HG03039 (cell line): ENCODE results near the gene ARL15.

ENCODE experiments used
- ATAC-seq: cut with Tn5 transposase; IDR thresholded peaks from one replicate; pipeline ENCODE4 v1.9.1; 2021; ENCODE audit warnings: mild to moderate bottlenecking, moderate library complexity; ENCODE audit not compliant: unreplicated experiment

The ARL15 gene

DNA sequence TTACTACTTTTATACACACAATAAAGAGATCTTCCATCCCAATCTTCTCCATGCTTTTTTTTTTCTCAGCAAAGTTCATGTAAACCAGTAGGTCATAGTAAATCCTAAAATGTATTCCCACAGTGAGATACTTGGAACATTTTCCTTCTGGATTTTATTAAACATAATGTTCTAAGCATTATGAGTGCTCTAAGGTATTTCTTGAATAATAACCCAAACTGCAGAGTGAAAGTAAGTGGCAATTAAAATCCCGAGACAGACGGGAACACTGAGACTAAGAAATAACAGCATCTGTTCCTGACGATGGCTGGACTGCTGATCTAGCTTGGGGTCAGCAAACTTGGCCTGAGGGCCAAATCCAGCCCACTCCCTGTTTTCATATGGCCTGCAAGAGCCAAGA, 359.8 kb downstream of the ARL15 start:
- no peak for ATAC-seq

DNA sequence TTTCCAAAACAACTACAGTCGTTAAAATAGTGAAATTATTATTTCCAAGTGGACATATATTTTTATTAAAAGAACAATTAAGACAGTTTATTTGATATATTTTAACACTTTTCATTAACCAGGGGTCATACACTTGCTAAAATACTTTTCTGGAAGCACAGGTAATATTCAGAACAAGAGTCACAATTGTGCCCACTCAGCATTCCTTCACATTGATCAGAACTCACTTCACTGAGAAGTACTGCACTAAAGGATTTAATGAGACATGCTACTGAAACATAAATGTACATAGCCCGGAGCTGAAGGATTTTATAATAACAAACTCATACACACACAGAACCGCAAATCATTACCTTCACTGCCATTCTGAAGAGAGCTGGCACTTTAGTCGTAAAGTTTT, 361.8 kb downstream of the ARL15 start:
- ATAC-seq = no peak

DNA sequence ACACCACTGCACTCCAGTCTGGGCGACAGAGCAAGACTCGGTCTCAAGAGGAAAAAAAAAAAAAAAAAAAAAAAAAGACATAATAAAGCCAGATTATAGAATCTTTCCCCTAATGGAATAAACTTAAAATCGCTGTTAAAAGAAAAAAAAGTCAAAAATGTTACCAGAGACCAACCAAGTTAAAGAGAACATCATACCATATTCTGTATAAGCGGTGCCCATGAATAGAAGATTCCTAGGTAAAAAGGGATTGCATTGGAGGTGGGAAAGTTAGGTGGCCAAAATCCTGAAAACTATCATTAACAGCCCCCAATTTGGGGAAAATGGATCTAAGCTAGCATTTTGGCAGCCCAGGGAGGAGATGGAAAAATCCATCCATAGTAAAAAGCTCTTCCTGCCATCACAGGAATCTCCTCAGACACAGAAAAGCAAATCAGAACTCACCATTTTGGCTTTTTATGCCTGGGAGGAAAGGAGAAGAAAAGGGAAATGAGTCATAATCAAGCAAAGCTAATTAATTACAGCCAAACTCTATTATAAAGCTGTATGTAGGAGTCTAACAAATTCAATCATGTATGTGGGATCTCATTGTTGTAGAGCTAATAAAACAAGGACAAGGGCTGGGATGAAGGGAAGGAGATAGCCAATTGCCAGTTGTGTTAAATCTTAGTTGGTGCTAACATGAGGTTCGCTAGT, 363.8 kb downstream of the ARL15 start:
- no peak for ATAC-seq

DNA sequence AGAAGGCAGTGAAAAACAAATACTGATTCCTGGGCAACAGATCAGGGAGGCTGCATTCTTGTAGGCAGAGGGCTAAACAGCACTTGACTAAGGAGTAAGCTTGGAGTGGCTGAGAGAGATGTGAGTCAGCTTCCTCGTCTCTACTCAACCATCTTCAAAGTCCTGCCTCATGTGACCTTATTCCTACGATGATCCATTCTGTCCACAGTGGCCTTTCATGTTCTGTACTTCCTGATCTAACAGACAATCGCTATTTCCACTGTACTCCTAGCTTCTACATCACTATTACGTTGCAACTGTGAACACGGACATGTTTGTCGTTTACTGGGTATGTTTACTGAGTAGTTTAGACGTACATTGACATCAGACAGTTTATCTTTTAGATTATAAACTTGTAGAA, 365.4 kb downstream of the ARL15 start:
- ATAC-seq = no peak

DNA sequence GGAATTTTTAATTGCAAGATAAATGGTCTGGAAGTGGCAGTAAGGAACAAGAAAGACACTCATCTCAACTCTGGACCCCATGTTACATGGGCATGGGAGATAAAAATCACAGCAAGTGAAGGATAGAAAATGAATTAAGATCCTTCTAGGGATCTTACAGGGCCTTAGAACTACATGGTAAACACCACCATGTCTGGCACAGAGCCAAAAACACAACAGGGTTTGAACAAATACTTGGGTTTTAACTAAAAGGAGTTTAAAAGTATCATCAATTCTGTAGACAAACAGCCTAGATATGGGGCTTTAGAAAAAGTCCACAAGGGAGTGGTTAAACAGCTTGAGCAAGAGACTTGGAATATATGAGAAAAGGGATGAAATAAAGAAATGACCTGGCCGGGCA, 366.4 kb downstream of the ARL15 start:
- no peak for ATAC-seq

DNA sequence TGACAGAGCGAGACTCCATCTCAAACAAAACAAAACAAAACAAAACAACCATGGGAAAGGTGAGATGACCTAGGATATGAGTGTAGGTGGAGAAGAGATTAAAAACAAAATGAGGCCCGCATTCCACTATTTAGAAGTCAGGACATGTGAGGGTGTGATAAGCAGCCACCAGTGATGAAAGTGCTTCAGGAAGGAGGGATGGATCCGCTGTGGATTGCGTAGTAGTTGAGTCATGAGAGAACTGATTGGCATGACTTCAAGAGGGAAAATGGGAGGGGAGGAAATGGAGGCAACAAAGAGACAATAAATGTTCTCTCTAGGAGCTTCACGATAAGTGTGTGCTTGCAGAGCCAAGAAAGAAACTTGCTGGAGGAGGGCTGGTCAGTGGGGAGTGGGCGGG, 367.6 kb downstream of the ARL15 start:
- no peak for ATAC-seq

DNA sequence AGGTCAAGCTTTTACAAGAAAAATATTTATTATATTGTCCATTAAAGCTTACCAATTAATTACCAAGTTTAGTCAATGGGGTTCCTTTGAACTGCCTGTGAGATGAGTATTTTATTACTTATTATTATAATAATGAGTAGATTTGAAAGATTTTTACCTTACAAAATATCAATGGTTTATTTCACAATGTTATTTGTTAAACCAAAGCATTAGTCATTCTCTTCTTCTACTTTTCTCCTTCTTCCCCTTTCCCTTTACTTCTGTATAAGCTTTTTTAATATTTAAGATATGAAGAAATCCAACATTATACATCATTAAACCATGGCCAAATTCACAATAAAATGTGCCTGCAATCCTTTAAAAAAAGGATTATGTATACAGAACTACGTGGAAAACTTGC, 369.5 kb downstream of the ARL15 start:
- ATAC-seq = no peak

DNA sequence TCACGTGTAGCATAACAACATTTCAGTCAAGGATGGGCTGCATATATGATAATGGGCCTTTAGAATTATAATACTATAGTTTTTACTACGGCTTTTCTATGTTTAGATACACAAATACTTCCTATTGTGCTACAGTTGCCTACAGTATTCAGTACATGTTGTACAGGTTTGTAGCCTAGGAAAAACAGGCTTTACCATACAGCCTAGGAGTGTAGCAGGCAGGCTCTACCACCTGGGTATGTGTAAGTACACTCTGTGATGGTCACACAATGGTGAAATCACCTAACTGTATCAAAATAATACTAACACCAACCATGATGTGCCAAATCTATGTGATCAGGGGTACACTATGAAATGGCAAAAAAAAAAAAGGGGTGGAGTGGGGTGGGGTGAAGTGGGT, 372.9 kb downstream of the ARL15 start:
- no peak for ATAC-seq

DNA sequence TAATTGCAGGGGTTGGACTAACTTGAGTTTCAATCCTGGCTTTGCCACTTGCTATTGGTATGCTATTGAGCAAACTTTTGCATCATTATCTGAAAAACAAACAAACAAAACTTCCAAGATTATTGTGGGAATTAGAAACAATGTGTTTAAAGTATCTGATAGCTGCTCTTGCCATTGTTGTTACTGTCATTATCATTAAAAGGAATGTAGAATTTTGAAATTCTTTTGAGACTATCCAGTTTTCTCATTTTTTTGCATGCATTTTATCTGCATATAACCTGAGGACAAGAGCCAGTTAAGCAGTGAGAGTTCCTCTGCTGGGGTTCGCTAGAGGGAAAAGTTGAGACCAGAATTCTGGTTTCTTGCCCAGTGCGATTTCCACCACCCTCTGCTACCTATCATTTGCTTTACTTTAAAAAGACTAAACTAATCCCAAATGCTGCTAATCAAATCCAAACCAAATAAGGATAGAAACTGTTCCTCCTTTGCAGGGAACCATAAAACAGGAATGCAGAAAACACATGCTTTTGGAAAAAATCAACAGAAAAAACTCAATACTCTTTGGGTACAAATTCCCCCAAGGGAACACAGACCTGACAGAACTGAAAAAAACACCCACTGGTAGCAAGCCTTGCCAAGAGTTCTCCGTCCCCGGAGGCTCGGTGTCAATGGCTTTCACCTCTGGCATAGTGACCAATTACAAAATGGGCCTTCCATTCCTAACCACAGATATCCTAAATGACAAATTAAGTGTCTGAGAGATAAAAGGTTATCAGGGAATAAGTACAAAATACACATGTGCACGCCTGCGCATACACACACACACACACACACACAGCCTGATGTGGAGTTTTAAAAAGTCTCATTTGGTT, 373.7 kb downstream of the ARL15 start:
- ATAC-seq = no peak

DNA sequence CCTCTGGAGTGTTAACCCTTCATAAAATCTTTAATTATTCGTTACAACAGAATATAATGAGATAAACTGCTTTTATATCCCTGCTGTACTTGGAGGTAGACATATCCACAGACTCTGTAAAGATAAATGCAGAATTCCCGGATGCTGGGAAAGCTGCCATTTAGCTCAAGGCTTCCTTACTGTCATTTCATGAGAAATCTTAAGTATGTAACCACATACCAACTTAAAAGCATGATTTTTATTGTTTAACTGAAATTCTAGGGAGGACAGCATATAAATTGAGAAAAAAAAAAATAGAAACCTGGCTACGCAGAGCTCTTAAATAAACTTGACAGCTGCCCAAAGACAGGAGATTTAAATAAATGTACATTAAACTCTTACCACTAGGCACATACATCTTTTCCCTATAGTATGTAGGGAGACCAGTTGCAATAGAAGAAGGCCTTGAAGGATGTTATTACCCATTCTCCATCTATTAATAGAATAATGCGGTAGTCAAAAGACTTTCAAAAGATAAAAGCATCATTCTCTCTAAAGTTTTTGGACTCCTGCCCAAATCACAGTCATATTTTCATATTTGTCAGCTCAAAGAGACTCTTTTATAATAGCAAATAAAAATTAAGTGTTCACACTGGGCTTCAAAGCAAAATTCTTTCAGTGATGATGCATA, 376.1 kb downstream of the ARL15 start:
- no peak for ATAC-seq

DNA sequence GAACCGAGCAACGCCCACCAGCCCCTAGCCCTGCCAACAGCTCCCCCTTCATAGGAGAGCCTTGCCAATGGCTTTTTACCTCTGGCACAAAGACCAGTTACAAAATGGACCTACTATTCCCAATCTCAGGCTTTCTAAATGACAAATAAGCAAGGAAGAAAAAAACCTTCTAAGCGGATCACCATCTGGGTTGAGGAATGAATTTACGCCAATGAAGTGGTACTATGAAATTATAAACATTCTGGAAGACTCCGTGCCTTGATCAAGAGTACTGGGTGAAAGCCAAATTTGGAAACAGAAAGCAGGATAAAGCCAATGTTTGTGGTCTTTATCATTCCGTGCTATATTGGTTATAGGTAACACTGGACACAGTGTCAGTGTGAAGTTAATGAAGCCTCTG, 378.0 kb downstream of the ARL15 start:
- no peak for ATAC-seq

DNA sequence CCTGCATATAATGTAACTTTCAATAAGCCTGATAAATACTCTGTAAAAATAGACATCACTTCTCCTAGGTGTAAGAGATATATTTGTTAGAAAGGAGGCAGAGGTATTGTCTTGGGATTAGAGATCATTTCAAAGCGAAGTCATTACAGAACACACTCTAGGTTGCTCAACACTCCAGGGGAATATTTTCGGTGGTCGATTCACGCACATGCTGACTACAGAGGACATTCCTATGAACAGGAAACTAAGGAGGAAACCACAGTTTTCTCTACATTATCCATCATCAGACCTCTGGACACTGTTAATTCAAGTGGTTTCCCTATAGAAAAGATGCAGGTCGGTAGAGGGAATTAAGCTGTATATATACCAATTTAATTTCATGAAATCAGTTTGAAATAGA, 379.9 kb downstream of the ARL15 start:
- no peak for ATAC-seq

DNA sequence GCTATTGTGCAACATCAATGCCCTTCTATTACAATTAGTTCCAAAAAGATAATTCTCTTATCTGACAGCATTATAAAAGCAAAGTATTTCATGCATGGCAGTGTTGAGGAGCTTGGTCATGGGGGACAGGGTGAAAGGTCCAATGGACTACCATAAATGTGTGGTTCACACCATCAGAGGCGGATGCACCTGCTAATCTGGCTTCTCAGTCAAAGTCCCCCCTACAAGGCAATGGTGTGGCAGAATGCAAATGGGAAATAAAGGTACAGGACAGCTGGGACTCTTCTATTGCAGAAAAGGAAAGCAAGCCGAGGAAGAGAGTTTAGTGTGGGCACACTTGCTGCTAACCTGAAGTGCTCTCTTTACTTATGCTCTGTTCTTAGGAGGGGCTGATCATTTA, 380.8 kb downstream of the ARL15 start:
- no peak for ATAC-seq

DNA sequence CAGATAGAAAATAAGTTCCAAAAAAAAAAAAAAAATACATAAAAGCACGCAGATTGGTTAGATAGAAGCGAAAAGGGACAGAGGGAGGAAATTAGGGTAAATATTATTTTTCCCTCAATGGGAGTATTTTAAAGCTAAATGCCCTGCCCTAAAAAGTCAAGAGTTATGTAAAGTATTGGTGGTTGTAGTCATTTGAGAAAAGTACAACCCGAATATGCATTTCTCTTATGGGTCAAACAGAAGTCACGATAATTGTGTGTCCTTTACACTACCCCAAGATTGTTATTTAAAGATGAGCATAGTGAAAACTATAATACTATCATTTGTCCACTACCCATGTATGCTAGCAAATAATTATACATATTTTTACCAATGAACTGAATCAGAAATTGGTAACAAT, 381.2 kb downstream of the ARL15 start:
- no peak for ATAC-seq

DNA sequence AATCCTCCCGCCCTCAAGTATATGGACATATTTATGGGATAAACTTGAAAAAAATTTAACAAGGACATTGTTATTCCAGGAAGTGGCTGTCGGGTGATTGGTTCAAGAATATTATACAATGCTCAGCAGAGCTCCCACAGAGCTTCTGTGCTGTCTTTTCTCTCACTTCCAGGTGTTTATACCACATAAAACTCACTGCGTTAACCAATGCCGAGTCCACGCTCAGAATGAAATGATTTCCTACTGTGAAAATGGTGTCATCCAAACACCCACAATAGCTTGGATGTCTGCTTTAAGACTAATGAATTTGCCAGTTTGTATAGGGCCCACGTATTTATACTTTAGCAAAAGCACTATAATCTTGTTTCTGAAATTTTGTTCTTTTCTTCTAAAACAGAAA, 381.7 kb downstream of the ARL15 start:
- no peak for ATAC-seq

DNA sequence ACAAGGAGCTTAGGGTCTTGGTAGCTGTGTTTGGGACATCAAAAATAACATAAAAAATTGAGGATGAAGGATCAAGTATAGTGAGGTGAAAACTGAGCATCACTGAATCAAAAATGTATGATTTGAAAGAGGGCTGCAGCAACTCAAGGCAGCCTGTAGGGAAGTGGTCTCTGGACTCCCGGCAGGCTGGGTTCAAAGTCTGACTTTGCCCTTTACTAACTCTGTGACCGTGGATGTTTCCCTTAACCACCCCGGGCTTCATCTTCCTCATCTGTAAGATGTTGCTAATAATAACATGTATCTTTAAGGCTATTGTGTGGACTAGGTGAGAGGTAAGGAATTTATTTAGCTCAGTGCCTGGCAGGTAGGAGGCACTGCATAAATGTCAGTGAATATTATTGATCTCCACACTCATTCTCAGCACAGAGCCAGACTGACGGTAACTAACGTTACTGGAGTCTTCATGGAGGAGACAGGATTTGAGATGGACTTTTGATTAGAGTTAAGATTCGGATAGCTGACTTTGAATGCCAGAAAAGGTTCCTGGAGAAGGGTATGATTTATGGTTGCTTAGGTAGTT, 382.6 kb downstream of the ARL15 start:
- ATAC-seq = no peak

DNA sequence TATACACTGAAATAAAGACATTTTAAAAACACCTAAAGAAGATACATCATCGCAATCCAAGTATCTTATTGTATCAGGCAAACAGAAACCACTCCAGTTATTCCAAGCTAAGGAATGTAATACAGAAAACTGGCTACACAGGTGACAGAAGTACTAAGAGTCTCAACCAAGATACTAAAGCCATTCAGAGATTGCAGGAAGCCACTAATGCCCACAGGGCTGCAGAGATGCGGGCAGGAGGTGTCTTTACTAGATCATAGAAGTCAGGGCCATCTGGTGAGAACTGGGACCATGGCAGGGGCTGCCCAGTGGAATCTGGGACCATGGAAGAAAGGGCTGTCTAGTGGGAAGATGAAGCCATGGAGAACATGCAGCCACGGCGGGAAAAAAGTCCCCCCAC, 384.3 kb downstream of the ARL15 start:
- ATAC-seq = no peak

DNA sequence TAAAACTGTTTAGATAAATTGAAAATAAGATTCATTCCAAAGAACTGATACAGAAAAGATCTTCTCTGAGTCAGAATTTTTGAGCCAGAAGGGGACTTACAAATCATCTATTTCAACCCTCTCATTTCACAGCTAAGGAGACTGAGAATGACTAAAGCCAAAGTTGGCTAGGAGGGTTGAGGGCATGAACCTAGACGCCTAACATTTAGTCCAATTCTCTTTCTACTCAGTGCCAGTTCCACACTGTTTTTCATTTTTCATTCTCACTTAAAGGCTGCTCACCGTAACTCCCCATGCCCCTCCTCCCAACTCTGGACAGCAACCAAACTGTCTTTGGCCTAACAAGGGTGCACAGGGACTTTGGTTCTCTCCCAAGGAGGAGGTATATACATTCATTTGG, 386.0 kb downstream of the ARL15 start:
- ATAC-seq = no peak

DNA sequence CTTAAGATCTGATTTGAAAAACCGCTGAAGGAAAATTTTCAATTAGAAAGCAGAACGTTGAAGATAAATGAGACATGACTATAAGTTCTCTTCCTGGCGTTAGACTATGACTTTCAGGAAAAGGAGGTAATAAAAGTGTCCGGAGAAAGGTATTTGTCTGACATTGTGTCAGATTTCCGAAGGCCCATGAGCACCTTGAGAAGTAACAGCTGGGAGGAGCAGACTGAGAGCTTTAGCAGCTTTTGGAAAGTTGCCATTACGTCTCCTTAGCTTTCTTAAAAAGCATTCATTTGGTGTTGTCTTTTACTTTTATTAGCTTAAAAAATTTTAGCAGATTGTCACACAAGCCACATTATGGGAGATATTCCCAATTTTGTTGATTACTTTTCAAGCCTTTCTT, 386.4 kb downstream of the ARL15 start:
- no peak for ATAC-seq

DNA sequence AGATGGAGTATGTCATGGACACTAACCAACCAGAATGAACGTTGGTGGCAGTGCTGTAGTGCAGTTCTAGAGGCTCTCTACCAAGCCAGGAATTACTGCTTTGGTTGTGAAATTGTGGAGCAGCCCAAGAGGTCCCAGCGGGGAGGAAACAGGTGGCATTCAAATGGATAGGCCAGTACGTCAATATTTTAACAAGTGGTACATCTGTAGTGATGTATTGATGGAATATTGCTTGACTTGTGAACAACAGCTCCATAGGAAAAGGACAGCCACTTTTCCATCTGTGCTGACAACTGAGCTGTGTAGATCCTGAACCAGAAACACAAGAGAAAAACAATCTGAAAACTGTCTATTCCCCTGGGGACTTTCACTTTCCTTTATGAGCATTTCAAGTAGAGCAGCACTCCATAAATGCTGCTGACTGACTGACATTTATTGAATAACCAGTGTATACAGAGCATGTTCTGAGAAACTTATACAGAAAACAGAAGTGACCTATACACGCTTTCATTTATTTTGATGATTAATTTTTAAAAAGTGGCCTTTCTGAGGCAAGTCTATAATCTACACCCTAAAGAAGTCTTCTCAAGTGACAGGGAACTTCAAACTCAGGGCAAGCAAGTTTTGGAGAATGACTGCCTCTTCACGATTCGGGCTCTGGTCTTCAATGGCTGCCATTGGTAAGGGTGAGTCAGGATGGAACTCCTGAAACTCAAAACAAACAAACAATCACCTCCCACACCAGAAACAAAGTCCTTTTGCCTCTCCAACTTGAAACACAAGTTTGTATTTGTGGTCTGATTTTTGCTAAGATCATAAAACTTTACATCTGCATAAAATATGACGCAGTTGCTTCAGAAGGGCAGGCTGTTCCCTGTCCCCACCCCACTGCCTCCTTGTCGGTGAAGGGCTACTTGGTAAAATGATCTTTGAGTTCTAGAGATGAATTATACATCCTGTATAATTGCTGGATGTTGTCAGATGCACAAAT, 387.6 kb downstream of the ARL15 start:
- no peak for ATAC-seq
